DND-41 (cell line): ENCODE results near the gene MFNG.
"Not testable (repeated sequence)": the region's sequence is repeated elsewhere in the genome, so short reads cannot be mapped to it uniquely, and the experiment has no call there.

Source experiments
- ATAC-seq: fragments of 200-7000 bp; cut with Tn5 transposase; 3 replicates; pipeline ENCODE4 v1.9.1; 2021; ENCODE audit warnings: low read depth; ENCODE audit not compliant: insufficient read depth
- DNase-seq: peaks from one replicate; pipeline ENCODE4 v3.0.0-alpha.2; 2020
- H2AFZ ChIP-seq: 2 replicates; pipeline ENCODE4 v1.6.0; 2012; ENCODE audit warnings: low read depth, low read length
- H3K27ac ChIP-seq: 2 replicates; pipeline ENCODE4 v1.5.1; 2012; ENCODE audit warnings: low read length, inconsistent platforms
- H3K27me3 ChIP-seq: fragments of 200-600 bp; sonication (generic); 2 replicates; pipeline ENCODE4 v1.6.0; 2012; ENCODE audit warnings: low read length, mild to moderate bottlenecking, inconsistent platforms; ENCODE audit not compliant: insufficient read depth, poor library complexity
- H3K36me3 ChIP-seq: 2 replicates; pipeline ENCODE4 v1.5.1; 2012; ENCODE audit warnings: low read length, inconsistent platforms; ENCODE audit not compliant: insufficient read depth
- H3K4me1 ChIP-seq: 2 replicates; pipeline ENCODE4 v1.5.1; 2012; ENCODE audit warnings: mild to moderate bottlenecking, low read length; ENCODE audit not compliant: insufficient read depth
- H3K4me2 ChIP-seq: 2 replicates; pipeline ENCODE4 v1.6.0; 2012; ENCODE audit warnings: mild to moderate bottlenecking, moderate library complexity, low read length, inconsistent platforms; ENCODE audit not compliant: insufficient read depth
- H3K4me3 ChIP-seq, 2 experiments: fragments of 200-600 bp in 1 of 2; shearing (Covaris generic) in 1 of 2; 2 replicates each; pipeline ENCODE4 v1.5.1; 2012 to 2016; ENCODE audit warnings: inconsistent platforms in 2 of 2, low read length in 2 of 2, mild to moderate bottlenecking in 2 of 2, low read depth in 1 of 2, moderate library complexity in 1 of 2
- H3K79me2 ChIP-seq: 2 replicates; pipeline ENCODE4 v1.6.0; 2012; ENCODE audit warnings: low read length, inconsistent platforms; ENCODE audit not compliant: insufficient read depth
- H3K9ac ChIP-seq: 2 replicates; pipeline ENCODE4 v1.6.0; 2012; ENCODE audit warnings: low read depth, mild to moderate bottlenecking, inconsistent platforms, low read length, moderate library complexity
- H3K9me3 ChIP-seq: 2 replicates; pipeline ENCODE4 v1.5.1; 2012; ENCODE audit warnings: low read length, moderate library complexity, mild to moderate bottlenecking, inconsistent platforms; ENCODE audit not compliant: insufficient read depth, severe bottlenecking
- H4K20me1 ChIP-seq: 2 replicates; pipeline ENCODE4 v1.6.0; 2012; ENCODE audit warnings: low read length; ENCODE audit not compliant: insufficient read depth
- EZH2 ChIP-seq: IDR thresholded peaks from 3 replicates; pipeline ENCODE4 v1.6.1; 2012; ENCODE audit warnings: borderline replicate concordance, low read depth, mild to moderate bottlenecking, moderate library complexity, low read length, inconsistent platforms; ENCODE audit not compliant: severe bottlenecking
- TF ChIP-seq, protein P1 (sequence below): IDR thresholded peaks from 2 replicates; pipeline ENCODE4 v1.5.1; 2012; ENCODE audit warnings: borderline replicate concordance, low read length, moderate library complexity, mild to moderate bottlenecking; ENCODE audit not compliant: poor library complexity, severe bottlenecking; ENCODE audit errors: extremely low read depth

The MFNG gene

DNA sequence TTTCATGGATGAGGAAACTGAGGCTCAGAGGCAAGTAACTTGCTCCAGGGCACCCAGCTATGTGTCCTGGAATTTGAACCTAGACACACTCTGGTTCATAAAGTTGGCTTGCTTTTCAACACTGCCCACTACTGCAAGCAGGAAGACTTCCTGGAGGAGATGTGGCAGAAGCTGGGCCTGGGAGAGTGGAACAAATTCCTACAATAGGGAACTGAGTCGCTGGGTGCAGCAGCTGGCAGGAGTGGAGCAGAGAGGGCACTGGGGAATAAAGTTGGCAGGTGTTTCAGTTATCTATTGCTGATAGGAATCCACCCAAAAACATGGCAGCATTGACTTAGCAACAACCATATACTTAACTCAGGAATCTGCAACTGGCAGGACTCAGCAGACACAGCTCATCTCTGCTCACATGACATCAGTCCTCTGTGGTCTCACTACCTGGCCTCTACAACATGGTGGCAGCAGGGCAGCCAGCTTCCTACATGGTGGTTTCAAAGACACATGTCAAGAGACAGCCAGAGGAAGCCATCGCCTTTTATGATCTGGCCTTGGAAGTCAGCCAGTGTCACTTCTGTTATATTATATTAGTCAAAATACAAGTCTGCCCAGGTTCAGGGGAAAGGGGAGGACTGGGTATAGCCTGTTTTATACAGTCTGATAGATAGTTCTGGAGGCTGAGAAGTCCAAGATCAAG, 43.6 kb upstream of the MFNG start:
- Histone ChIP-seq H3K4me3 (no peak overlapping the region), H3K4me1 (no peaks in the 10 kb centered on the region), H3K9ac (no peak overlapping the region), H2AFZ (no peak overlapping the region), H3K4me2 (no peak overlapping the region), H3K79me2 (no peaks in the 10 kb centered on the region), H3K27ac (no peak overlapping the region), H3K27me3 (peaks cover 3% of the 10 kb centered on the region), H3K9me3 (no peaks in the 10 kb centered on the region), H4K20me1 (no peaks in the 10 kb centered on the region), H3K36me3 (no peaks in the 10 kb centered on the region)
- no peak for TF ChIP-seq EZH2
- TF ChIP-seq, protein P1, sequence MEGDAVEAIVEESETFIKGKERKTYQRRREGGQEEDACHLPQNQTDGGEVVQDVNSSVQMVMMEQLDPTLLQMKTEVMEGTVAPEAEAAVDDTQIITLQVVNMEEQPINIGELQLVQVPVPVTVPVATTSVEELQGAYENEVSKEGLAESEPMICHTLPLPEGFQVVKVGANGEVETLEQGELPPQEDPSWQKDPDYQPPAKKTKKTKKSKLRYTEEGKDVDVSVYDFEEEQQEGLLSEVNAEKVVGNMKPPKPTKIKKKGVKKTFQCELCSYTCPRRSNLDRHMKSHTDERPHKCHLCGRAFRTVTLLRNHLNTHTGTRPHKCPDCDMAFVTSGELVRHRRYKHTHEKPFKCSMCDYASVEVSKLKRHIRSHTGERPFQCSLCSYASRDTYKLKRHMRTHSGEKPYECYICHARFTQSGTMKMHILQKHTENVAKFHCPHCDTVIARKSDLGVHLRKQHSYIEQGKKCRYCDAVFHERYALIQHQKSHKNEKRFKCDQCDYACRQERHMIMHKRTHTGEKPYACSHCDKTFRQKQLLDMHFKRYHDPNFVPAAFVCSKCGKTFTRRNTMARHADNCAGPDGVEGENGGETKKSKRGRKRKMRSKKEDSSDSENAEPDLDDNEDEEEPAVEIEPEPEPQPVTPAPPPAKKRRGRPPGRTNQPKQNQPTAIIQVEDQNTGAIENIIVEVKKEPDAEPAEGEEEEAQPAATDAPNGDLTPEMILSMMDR, result no peak
- ATAC-seq (no peak), DNase-seq (no peak)

DNA sequence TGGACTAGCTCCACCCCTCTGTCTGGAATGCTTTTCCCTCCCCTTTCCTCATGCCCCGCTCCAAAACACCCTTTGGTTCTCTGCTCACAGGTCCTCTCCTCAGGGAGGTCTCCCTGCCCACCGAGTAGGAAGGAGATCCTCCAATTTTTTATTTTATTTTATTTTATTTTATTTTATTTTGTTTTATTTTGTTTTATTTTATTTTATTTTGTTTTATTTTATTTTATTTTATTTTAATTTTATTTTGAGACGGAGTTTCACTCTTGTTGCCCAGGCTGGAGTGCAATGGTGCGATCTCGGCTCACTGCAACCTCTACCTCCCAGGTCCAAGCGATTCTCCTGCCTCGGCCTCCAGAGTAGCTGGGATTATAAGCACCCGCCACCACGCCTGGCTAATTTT, 41.8 kb upstream of the MFNG start:
- not testable (repeated sequence) for H2AFZ ChIP-seq, H3K27me3 ChIP-seq, ATAC-seq, H3K9me3 ChIP-seq, H3K4me1 ChIP-seq, H3K4me3 ChIP-seq, H3K36me3 ChIP-seq, H3K4me2 ChIP-seq, DNase-seq, H3K79me2 ChIP-seq, H3K27ac ChIP-seq, H3K9ac ChIP-seq, H4K20me1 ChIP-seq

DNA sequence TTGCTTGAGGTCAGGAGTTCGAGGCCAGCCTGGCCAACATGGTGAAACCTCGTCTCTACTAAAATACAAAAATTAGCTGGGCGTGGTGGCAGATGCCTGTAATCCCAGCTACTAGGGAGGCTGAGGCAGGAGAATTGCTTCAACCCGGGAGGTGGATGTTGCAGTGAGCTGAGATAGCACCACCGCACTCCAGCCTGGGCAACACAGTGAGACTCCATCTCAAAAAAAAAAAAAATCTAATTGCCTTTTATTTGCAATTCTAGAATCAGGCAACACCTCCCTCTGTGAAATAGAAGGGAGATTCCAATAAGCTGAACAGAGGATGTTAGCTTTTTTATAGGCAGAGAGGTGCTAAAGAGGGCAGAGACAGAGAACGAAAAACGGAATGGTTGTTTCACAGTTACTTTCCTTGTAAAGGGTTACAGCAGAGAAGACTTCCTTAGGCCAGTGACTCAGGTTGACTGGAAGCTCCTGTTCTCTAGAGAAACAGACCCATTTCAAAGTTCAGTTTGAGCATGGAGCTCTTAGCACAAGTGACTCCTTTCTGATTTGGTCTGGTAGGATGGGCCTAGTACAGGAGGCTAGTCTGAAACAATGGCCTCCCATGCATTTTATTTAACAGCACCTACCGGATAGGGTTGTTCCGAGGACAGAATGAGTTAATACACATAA, 41.0 kb upstream of the MFNG start:
- not testable (repeated sequence) for H3K4me1 ChIP-seq, H3K4me2 ChIP-seq, H3K27me3 ChIP-seq, H3K9ac ChIP-seq, DNase-seq, H3K79me2 ChIP-seq, H3K27ac ChIP-seq, H4K20me1 ChIP-seq, H2AFZ ChIP-seq, H3K4me3 ChIP-seq, H3K36me3 ChIP-seq, ATAC-seq, H3K9me3 ChIP-seq

DNA sequence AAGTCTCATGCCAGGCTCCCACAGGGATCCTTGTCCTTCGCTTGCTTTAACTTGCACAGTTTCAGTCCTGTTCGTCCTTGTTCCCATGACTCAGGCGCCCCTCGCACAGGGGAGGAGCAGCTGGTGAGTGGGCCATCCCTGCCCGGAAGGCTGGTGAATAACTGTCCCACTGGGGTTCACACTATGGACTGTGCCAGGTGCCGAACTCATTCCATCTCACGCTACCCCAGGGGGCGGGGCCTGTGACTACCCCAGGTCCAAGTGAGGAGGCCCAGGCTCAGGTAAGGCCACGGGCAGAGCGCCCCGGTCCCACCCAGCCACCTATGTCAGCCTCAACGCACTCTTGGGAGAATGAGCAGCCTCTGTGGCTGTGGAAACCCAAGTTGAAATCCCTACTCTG, 40.2 kb upstream of the MFNG start:
- Histone ChIP-seq H3K4me3 (no peak overlapping the region), H3K4me2 (no peak overlapping the region), H3K9me3 (no peaks in the 10 kb centered on the region), H3K79me2 (no peaks in the 10 kb centered on the region), H3K27me3 (peaks cover 6% of the 10 kb centered on the region), H3K4me1 (no peaks in the 10 kb centered on the region), H3K27ac (no peak overlapping the region), H3K36me3 (no peaks in the 10 kb centered on the region), H4K20me1 (no peaks in the 10 kb centered on the region), H3K9ac (no peak overlapping the region), H2AFZ (no peak overlapping the region)
- TF ChIP-seq, protein P1, result no peak
- no peak for TF ChIP-seq EZH2
- DNase-seq (no peak), ATAC-seq (no peak)
